Activated CD4-positive, alpha-beta T cell treated with anti-CD3 and anti-CD28 coated beads for 1 hour (primary cell): ENCODE results near the gene HTRA2.

ENCODE experiments used
- DNase-seq: peaks from one replicate; pipeline ENCODE4 v3.0.0-alpha.2; 2020

The HTRA2 gene

GRCh38 chr2:74501335-74502071 is 28.2 kb upstream of the HTRA2 start:
- no peak for DNase-seq

DNA sequence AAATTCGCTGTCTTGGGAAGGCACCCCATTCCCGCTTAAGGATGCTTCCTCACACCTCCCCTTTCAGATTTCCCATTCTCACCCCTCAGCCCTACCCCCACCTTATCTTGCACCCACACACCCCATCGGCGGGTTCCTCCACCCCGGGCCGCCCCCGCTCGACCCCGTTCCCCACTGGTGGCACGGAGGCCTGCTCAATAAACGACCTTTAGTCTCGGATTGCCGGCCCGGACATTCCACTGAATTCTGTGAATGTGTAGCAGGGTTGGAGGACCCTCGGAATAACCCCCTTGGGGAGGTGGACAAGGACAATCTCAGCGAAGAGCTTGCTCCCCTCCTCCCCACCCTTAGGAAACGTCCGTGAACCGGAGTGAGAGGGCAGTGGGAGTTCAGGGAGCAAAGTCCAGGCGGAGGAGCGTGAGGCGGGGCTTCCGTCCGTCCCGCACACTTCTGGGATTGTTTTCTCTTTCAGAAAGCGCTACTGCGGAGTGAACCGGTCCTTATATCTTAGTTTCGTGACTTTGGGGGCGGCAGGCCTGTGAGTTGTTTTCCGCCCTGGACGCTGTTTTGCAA is 27.5 kb upstream of the HTRA2 start:
- no peak for DNase-seq

DNA sequence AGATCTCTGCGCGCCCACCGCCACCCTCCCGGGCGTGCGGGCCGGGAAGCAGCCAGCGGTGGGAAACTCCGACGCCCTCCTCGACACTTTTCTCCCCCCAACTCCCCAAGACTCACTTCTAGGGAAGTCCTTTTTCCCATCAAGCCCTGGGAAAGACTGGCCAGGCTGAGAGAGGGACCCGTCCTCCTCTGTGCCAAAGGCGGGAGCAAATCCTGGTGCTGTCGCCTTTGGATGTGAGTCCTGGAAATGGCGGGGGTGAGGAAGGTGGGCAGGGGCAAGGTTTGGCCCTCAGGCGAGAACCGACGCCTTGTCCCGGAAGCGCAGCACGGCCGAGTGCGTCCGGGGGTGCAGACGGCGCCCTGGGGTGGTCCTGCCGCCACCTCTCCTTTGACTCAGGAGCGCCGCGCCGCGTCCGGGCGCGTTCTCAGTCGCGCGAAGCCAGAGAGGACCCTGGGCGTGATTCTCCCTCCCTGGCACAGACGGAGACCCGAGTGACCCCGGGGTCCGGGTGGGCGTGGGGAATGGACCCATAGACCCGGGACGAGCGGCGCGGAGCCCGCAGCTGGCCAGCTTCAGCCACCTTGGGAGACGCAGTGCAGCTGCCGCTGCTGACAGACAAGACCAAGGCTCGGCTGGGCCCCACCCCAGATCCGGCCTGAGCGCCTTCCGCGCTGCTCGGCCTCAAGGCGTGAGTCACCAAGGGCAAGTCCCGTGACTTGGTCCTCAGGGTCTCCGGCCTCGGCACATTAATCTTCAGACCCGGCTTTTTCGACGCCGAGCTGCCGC is 26.8 kb upstream of the HTRA2 start:
- DNase-seq, result peak; percentile 18

GRCh38 chr2:74503506-74504475 is 25.9 kb upstream of the HTRA2 start:
- no peak for DNase-seq

DNA sequence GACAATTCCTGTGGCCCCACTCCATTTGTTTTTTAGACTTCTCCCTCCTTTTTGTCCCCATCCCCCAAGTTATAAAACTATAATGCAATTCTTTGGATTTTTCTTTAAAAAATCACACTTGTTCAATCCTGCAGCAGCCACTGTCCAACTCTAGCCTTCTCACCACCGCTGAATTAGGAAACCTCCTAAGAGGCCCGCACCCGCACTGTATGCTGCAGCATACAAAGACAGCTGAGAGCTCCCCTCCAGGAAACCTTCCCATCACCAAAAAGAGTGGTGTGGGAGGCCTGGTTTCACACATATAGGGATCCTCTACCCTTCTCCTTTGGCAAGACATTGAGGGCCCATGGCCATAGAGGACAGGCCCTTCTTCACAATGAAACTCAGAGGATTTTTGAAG is 25.1 kb upstream of the HTRA2 start:
- no peak for DNase-seq

DNA sequence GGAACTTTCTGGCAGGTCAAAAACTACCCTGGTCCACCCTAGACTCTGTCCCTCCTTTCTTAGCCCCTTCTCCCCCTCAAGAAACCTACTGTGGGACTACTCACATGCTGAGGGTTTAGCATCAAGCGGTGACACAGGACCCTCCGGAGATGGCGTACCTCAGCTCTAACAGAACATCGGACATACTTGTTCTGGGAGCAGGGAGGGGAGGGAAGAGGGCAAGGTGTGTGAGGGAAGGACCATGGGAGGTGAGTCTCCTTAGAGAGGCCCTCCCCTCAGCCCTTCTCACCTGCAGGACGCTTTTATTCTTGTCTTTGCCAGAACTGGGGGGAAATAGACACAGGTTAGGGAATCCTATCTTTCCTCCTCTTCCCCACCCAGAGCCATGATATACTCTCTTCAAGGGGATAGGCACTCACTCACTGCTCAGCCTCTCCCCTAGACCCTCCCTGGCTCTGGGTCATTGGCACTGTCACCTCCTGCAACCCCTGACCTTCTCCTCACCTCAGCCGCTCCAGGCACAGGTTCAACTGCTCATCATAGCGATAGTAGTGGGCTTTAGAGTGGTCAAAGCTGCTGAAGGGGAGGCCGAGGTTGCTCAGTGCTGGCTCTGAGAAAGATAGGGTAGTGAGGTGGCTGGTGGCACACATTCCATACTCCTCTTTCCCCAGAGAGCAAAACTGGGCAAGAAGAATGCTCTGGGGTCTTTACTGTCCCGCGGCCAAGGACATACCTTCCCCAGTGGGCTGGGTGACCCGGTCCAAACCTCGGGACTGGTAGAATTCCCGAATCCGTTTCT is 24.1 kb upstream of the HTRA2 start:
- no peak for DNase-seq

DNA sequence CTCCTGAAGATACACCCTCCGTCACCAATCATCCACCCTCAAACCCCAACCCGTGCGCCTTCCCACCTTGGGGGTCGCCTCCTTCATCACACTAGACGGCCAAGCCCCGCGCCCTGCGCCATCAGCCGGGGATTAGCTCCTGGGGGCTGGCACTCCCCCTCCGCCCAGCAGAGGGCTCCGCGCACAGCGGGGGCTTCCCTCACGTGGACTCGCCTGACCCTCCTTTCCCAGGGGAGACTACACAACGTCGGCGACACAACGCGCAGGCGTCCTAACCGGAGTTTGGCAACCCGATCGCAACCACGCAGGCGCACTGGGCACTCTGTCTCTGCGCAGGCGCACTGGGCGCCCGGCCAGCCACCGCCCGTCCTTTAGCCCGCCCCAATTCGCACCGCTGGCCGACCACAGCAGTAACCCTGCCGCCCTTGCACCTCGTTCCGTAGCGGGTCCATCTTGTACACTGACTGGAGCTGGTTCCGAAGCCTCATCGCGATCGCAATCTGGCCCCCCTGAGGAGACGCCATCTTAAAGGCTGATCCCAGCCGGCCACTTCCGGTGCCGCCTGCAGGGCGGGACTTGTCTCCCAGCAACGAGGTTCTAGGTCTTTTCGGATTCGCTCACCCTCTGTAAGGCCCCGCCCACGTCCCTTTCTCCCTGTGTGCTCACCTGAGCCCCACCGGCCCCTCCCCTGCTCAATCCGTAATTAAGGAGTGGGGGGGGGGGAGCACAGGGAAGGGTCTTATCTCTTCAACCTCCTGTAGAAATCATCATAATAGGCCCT is 22.4 kb upstream of the HTRA2 start, which contains the start of gene PCGF1:
PCGF1 (minus strand) TSS at position 551 of the 781 bp plus-strand sequence; CDS start at position 524, 27 bp downstream.
- DNase-seq, result peak; percentile 97

DNA sequence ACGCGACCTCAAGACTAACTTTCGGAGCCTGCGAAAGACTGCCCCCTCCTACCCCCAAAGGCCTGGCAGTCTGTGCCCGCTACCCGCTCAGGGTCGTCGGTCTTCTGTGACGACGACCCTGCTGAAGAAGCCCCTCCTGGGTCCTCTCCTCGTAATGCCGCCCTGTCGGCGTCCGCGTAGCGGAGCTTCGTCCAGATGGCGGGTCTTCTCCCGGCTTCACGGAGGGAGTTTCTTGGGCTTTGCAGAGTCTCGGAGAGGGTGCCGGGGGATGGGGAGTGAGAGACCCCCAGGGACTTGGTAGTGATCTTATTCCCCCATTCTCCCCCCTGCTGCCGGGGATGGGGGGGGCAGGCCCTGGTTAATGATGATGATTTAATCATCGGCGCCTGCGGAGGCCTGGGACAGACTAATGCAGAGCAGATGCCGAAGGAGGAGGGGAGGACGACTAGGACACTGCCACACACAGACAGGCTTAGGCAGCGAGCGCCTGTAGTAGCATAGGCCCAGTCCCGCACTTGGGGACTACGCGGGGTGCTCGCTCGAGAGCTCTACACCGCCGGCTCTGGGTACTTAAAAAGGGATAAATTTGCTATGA is 21.7 kb upstream of the HTRA2 start:
- DNase-seq, result peak; percentile 17

DNA sequence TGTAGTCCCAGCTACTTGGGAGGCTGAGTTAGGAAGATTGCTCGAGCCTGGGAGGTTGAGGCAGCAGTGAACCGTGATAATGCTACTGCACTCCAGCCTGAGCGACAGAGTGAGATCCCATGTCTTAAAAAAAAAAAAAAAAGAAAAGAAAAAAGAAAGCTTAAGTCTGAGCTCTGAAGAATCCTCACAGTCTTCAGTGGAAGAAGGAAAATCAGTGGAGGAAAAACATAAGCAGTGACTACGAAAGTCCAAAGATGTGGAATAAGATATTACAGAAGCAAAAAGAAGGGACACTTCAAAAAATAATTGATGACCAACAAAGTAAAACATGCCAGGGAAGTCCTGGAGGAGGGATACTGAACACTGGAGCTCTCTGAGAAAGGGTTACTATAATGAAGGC is 19.5 kb upstream of the HTRA2 start:
- DNase-seq, result no peak

GRCh38 chr2:74511104-74511989 is 18.4 kb upstream of the HTRA2 start:
- no peak for DNase-seq

- no peak for DNase-seq
These were observed 16.8 kb upstream of the HTRA2 start for GRCh38 chr2:74512744-74513604.

DNA sequence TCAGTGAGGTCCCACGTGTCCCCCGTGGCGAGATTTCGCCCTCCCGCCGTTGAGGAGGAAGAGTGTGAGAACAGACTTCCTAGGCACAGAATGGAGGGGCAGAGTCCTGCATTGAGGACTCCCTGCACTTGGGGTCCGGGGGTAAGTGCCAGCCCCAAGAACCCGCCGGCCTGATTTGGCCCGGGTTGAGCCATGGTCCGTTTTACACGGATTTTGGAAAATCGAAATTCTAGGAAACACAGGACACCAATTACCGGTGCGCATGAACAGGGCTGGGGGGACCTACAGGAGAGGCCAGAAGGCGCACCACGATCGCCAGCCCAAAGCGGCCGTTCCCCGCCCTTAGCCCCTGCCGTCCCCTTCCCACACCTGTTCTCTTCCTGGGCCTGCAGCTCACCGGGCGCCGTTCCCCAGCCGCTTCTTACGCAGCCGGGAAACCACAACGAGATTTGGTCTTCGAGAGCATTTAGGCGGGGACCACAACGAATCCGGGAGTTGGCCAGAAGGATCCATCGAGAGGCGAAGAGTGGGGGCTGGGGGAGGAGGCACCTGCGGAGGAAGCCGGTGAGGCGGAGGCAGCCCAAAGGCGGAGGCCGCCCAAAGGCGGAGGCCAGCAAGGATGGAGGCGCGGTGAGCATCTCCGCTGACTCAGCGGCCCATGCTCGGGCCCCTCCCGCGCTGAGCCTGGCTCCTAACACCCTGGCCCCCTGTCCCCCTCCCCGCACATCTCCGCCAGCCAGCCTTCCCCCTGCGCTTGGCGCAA is 15.9 kb upstream of the HTRA2 start:
- DNase-seq, result no peak

DNA sequence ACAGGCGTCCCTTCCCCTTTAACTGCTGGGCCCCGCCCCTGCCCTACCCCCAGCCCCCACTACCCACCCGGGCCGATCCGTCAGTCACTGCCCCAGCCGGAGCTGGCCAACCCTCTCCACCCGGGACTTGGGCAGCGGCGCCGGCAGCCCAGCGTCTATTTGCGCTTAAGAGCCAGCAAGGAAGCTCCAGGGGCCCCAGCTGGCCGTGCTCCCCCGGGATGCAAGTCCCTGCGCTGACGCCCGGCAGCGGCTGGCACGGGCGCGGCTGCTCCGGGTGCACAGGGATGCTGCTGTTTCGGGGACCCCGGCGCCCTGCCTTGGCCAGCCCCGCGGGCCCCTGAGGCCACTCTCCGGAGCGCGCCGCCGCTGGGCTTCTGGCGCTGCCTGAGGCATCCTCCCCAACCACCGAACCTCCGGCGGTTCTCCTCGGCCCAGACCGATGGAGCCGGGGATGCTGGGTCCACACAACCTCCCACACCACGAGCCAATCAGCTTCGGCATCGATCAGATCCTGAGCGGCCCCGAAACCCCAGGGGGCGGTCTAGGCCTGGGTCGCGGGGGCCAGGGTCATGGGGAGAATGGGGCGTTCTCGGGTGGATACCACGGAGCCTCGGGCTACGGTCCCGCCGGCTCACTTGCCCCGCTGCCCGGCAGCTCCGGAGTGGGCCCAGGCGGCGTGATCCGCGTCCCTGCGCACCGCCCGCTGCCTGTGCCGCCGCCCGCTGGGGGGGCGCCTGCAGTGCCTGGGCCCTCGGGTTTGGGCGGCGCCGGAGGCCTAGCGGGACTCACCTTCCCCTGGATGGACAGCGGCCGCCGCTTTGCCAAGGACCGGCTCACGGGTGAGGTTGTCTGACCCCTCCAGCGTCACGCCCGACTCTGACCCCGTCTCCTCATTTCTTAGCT is 15.1 kb upstream of the HTRA2 start, which contains the start of gene TLX2:
TLX2 (plus strand) TSS at position 83 of the 903 bp plus-strand sequence; CDS start at position 440, 357 bp downstream.
- no peak for DNase-seq

- no peak for DNase-seq
These were observed 14.3 kb upstream of the HTRA2 start for GRCh38 chr2:74515271-74515980.

DNA sequence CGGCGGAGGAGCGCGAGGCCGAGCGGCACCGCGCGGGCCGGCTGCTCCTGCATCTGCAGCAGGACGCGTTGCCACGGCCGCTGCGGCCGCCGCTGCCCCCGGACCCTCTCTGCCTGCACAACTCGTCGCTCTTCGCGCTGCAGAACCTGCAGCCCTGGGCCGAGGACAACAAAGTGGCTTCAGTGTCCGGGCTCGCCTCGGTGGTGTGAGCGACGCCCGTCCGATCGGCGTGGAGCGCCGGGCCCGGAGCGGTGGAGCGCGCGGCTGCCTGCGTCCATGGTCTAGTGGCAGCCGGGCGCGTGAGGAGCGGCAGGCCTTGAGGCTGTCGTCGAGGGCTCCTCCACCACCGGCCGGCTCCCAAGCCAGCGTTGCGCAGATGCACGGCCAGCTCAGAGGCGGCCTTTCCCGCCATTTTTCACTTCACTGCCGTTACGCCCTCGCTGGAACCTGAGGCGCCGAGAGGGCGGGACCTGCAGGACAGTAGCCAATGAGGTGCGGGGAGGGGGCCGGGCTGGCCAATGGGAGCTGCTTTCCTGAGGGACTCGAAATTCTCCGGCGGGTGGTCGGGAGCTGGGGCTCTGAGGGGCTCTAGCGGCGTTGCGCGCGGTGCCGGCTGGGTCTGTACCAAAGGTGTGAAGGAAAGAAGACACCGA is 13.6 kb upstream of the HTRA2 start:
- DNase-seq, result peak; percentile 60
